ENCODE data around the gene KRTAP10-4. TPM values are rescaled to one million over a fixed set of nuclear protein-coding genes. Genes with fewer than 3 reads are reported as not detected.

Gene KRTAP10-4
- total RNA-seq (2022; extraction: Qiagen RNA extraction), result not detected in 5 replicates

DNA sequence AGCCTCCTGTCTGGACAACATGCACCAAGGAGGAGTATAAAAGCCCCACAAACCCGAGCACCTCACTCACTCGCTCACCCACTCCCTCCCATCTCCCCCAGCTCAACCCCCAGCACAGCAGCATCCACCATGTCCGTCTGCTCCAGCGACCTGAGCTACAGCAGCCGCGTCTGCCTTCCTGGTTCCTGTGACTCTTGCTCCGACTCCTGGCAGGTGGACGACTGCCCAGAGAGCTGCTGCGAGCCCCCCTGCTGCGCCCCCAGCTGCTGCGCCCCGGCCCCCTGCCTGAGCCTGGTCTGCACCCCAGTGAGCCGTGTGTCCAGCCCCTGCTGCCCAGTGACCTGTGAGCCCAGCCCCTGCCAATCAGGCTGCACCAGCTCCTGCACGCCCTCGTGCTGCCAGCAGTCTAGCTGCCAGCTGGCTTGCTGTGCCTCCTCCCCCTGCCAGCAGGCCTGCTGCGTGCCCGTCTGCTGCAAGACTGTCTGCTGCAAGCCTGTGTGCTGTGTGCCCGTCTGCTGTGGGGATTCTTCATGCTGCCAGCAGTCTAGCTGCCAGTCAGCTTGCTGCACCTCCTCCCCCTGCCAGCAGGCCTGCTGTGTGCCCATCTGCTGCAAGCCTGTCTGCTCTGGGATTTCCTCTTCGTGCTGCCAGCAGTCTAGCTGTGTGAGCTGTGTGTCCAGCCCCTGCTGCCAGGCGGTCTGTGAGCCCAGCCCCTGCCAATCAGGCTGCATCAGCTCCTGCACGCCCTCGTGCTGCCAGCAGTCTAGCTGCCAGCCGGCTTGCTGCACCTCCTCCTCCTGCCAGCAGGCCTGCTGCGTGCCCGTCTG is at the start of gene KRTAP10-4:
TSS of gene KRTAP10-4 (plus strand) at position 100 of the 827 bp plus-strand sequence. CDS start at position 130, 30 bp downstream.

GRCh38 chr21:44539991-44540666 is 33.4 kb upstream of the KRTAP10-4 start, which contains the start of gene KRTAP10-1:
Gene KRTAP10-1, minus strand, starts transcription at chr21:44540195. Its CDS starts 45 bp downstream, at chr21:44540150.

GRCh38 chr21:44551340-44551961 is 22.1 kb upstream of the KRTAP10-4 start, which contains the start of gene KRTAP10-2:
Gene KRTAP10-2, minus strand, starts transcription at chr21:44551505. Its CDS starts 47 bp downstream, at chr21:44551458.

DNA sequence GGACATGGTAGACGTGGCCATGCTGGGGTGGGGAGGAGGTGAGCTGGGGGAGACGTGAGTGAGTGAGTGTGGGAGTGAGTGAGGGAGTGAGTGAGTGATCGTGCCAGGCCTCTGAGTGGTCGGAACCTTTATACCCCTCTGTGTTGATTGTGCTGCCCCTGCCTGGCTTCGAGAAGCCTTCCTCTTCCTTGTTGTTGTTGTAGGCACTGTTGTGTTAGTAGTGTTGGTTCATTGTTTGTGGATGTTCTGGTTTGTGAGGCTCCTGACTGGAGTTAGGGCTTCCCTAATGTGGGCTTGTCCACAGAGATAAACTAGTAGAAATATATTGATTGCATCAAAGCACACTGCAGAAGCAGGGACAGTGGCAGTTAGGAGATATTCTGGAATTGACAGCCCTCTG is 14.8 kb upstream of the KRTAP10-4 start, which contains the start of gene KRTAP10-3:
TSS of gene KRTAP10-3 (minus strand) at position 101 of the 400 bp plus-strand sequence. CDS start at position 21, 80 bp downstream.

GRCh38 chr21:44580231-44580821 is 6.8 kb downstream of the KRTAP10-4 start, which contains the start of gene KRTAP10-5:
Gene KRTAP10-5, minus strand, starts transcription at chr21:44580604. Its CDS starts 26 bp downstream, at chr21:44580578.

DNA sequence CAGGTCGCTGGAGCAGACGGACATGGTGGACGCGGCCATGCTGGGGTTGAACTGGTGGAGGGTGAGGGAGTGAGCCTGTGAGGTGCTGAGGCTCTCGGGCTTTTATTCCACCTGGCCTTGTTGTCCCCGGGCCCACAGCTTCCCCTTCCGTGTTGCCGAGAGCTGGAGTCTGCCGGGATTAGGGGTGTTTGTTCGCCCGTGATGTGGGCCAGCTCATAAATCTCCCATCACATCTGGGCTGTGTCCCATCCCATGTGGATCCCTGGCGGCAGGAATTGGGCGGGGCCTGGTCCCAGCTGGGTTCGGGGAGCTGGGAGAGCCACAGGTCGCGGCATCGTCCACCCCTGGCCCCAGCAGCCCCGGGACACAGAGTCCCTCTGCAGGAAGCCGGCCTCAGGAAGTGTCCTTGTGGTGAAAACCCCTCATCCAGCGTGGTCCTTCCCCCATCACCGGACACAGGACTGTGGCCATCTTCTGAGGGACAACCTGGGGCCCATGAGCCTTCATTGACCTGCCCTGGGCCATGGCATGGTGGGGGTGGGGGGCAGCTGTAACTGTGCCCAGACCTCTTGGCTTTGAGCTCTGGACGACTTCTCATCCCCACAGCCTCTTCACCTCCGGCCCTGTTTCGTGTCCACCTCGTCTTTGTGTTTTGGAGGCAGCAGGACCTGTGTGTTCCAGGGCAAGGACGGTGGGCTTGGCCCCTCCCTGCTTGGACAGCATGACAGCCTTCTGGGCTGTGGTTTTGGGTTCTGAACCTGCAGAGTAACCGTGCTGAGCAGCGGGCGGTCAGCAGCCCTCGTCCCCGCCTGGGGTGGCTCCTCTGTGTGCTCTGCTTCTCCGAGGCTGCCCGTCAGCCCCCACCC is 19.1 kb downstream of the KRTAP10-4 start, which contains the start of gene KRTAP10-6:
TSS of gene KRTAP10-6 (minus strand) at position 60 of the 866 bp plus-strand sequence. CDS start at position 39, 21 bp downstream.

DNA sequence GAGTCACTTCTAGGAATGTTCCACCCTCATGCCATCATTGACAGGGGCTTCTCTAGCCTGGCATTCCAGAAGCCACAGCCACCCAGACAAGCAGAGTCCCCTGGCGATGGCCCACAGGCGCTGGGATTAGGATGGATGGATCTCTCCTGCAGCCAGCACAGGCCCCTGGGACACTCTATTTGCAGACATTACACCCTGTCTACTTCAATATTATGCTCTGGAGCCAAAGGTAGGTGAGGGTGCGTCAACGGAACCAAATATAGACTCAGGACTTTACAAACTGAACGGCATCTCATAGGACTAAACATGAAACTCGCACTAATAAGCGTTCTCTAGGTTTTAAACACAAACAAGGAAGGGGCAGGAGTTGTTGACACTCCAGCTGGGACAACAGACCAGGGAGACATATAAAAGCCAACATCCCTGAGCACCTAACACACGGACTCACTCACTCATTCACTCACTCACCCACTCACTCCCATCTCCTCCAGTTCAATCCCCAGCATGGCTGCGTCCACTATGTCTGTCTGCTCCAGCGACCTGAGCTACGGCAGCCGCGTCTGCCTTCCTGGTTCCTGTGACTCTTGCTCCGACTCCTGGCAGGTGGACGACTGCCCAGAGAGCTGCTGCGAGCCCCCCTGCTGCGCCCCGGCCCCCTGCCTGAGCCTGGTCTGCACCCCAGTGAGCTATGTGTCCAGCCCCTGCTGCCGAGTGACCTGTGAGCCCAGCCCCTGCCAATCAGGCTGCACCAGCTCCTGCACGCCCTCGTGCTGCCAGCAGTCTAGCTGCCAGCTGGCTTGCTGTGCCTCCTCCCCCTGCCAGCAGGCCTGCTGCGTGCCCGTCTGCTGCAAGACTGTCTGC is 26.8 kb downstream of the KRTAP10-4 start, which contains the start of gene KRTAP10-7:
TSS of gene KRTAP10-7 (plus strand) at position 480 of the 861 bp plus-strand sequence. CDS start at position 505, 25 bp downstream.

GRCh38 chr21:44612029-44612486 is 38.5 kb downstream of the KRTAP10-4 start, which contains the start of gene KRTAP10-8:
Gene KRTAP10-8, plus strand, starts transcription at chr21:44612079. Its CDS starts 22 bp downstream, at chr21:44612101.

Other genes starting within 250 kb of the KRTAP10-4 start
- 5.1 to 8.7 TPM (median 6.7 TPM) in 5 replicates for gene CFAP410, start 234.3 kb upstream of the KRTAP10-4 start, total RNA-seq (2022; extraction: Qiagen RNA extraction)
- gene TRPM2, start 220.1 kb upstream of the KRTAP10-4 start, total RNA-seq (2022; extraction: Qiagen RNA extraction), result 6.5 to 9.8 TPM (median 7.8 TPM) in 5 replicates
- gene LRRC3, start 118.2 kb upstream of the KRTAP10-4 start, total RNA-seq (2022; extraction: Qiagen RNA extraction), result 1.7 to 2.5 TPM (median 2.4 TPM) in 5 replicates
- gene KRTAP10-1, start 33.5 kb upstream of the KRTAP10-4 start, total RNA-seq (2022; extraction: Qiagen RNA extraction), result not detected in 5 replicates
- not detected in 5 replicates for gene KRTAP10-2, start 22.2 kb upstream of the KRTAP10-4 start, total RNA-seq (2022; extraction: Qiagen RNA extraction)
- not detected in 5 replicates for gene KRTAP10-3, start 14.9 kb upstream of the KRTAP10-4 start, total RNA-seq (2022; extraction: Qiagen RNA extraction)
- gene KRTAP10-5, start 6.9 kb downstream of the KRTAP10-4 start, total RNA-seq (2022; extraction: Qiagen RNA extraction), result not detected in 5 replicates
- not detected in 5 replicates for gene KRTAP10-6, start 18.8 kb downstream of the KRTAP10-4 start, total RNA-seq (2022; extraction: Qiagen RNA extraction)
- not detected in 5 replicates for gene KRTAP10-7, start 26.9 kb downstream of the KRTAP10-4 start, total RNA-seq (2022; extraction: Qiagen RNA extraction)
- gene KRTAP10-8, start 38.4 kb downstream of the KRTAP10-4 start, total RNA-seq (2022; extraction: Qiagen RNA extraction), result not detected in 5 replicates
- gene KRTAP10-9, start 53.4 kb downstream of the KRTAP10-4 start, total RNA-seq (2022; extraction: Qiagen RNA extraction), result not detected in 5 replicates
- gene KRTAP10-10, start 63.6 kb downstream of the KRTAP10-4 start, total RNA-seq (2022; extraction: Qiagen RNA extraction), result not detected in 5 replicates
- not detected in 5 replicates for gene KRTAP10-11, start 72.7 kb downstream of the KRTAP10-4 start, total RNA-seq (2022; extraction: Qiagen RNA extraction)
- not detected in 5 replicates for gene KRTAP12-4, start 80.9 kb downstream of the KRTAP10-4 start, total RNA-seq (2022; extraction: Qiagen RNA extraction)
- gene KRTAP12-3, start 84.2 kb downstream of the KRTAP10-4 start, total RNA-seq (2022; extraction: Qiagen RNA extraction), result not detected in 5 replicates
- gene KRTAP12-2, start 93.2 kb downstream of the KRTAP10-4 start, total RNA-seq (2022; extraction: Qiagen RNA extraction), result not detected in 5 replicates
- not detected in 5 replicates for gene KRTAP12-1, start 108.4 kb downstream of the KRTAP10-4 start, total RNA-seq (2022; extraction: Qiagen RNA extraction)
- not detected in 5 replicates for gene KRTAP10-12, start 123.4 kb downstream of the KRTAP10-4 start, total RNA-seq (2022; extraction: Qiagen RNA extraction)
- 0.04 TPM in 1 of 5 replicates, not detected in the others for gene TSPEAR, start 137.8 kb downstream of the KRTAP10-4 start, total RNA-seq (2022; extraction: Qiagen RNA extraction)
- gene UBE2G2, start 228.1 kb downstream of the KRTAP10-4 start, total RNA-seq (2022; extraction: Qiagen RNA extraction), result 28.1 to 33.5 TPM (median 32.3 TPM) in 5 replicates
- gene SUMO3, start 244.3 kb downstream of the KRTAP10-4 start, total RNA-seq (2022; extraction: Qiagen RNA extraction), result 58.2 to 69.1 TPM (median 66.8 TPM) in 5 replicates